Hepatocyte (in vitro differentiated cells): Measurements from ENCODE around the gene SUSD3.

Experiments
- CTCF ChIP-seq: fragments of 200-600 bp; sonication (generic); IDR thresholded peaks from 2 replicates; pipeline ENCODE4 v1.5.1; 2016; ENCODE audit warnings: antibody characterized with exemption, mild to moderate bottlenecking; ENCODE audit not compliant: poor library complexity
- EZH2 ChIP-seq: fragments of 200-600 bp; sonication (generic); IDR thresholded peaks from 2 replicates; pipeline ENCODE4 v1.6.1; 2016; ENCODE audit warnings: antibody characterized with exemption, mild to moderate bottlenecking, borderline replicate concordance

GRCh38 chr9:93126825-93127368 is 68.4 kb downstream of the SUSD3 start:
- TF ChIP-seq EZH2, result no peak
- TF ChIP-seq CTCF, result no peak
